IMR-90 (cell line): ENCODE data around the gene PATE4. TPM values are rescaled to one million over a fixed set of nuclear protein-coding genes. Genes with fewer than 3 reads are reported as not detected.

Source experiments
- ATAC-seq: fragments of 200-7000 bp; cut with Tn5 transposase; 2 replicates; pipeline ENCODE4 v1.9.1; 2020; ENCODE audit warnings: low read depth, mild to moderate bottlenecking, moderate library complexity
- BruUV-seq: library from RNA; stranded (reverse); fragments of 400-500 nt; replicated peaks from 2 replicates; lab custom pipeline; 2021; lab: Mats Ljungman, UMichigan
- CTCF ChIA-PET: fragments of 300-600 bp; formaldehyde crosslinking; extraction: SDS; loops from one replicate; lab custom pipeline; 2021; ENCODE audit warnings: antibody characterized with exemption; lab: Yijun Ruan, JAX
- POLR2A ChIA-PET: fragments of 300-600 bp; sonication (Branson Sonifier 250); formaldehyde crosslinking; loops from one replicate; lab custom pipeline; 2022; ENCODE audit warnings: antibody characterized with exemption; ENCODE audit not compliant: unreplicated experiment; lab: Charles Lee
- DNase-seq: peaks from one replicate; pipeline ENCODE4 v3.0.0; 2013
- H2AFZ ChIP-seq: replicated peaks from 2 replicates; pipeline ENCODE3; 2013; ENCODE audit warnings: low read length, mild to moderate bottlenecking; ENCODE audit not compliant: poor library complexity
- H2AK5ac ChIP-seq: 2 replicates; pipeline ENCODE4 v1.6.1; 2013; ENCODE audit warnings: low read depth, low read length, inconsistent platforms
- H2AK9ac ChIP-seq: replicated peaks from 2 replicates; pipeline ENCODE3; 2013; ENCODE audit warnings: mild to moderate bottlenecking, low read depth, low read length, moderate library complexity; ENCODE audit not compliant: poor library complexity
- H2BK120ac ChIP-seq: 2 replicates; pipeline ENCODE4 v1.6.1; 2013; ENCODE audit warnings: low read depth, low read length, inconsistent platforms
- H2BK15ac ChIP-seq: 3 replicates; pipeline ENCODE4 v1.6.1; 2013; ENCODE audit warnings: low read depth, low read length, inconsistent platforms
- H2BK20ac ChIP-seq: 2 replicates; pipeline ENCODE4 v1.6.1; 2013; ENCODE audit warnings: low read depth, mild to moderate bottlenecking, inconsistent platforms, low read length, moderate library complexity
- H2BK5ac ChIP-seq: 2 replicates; pipeline ENCODE4 v1.6.1; 2013; ENCODE audit warnings: mild to moderate bottlenecking, low read depth, low read length, inconsistent platforms; ENCODE audit not compliant: poor library complexity, severe bottlenecking
- H3K14ac ChIP-seq: replicated peaks from 2 replicates; pipeline ENCODE4 v1.6.1; 2013; ENCODE audit warnings: low read depth, low read length, inconsistent platforms
- H3K18ac ChIP-seq: 2 replicates; pipeline ENCODE4 v1.6.1; 2013; ENCODE audit warnings: low read depth, low read length, control low read depth
- H3K23ac ChIP-seq: 2 replicates; pipeline ENCODE4 v1.6.1; 2013; ENCODE audit warnings: low read depth, low read length, inconsistent platforms
- H3K27ac ChIP-seq: 2 replicates; pipeline ENCODE4 v1.5.1; 2013; ENCODE audit warnings: mild to moderate bottlenecking, control low read depth, low read length; ENCODE audit not compliant: insufficient read depth
- H3K27me3 ChIP-seq: 2 replicates; pipeline ENCODE4 v1.6.1; 2013; ENCODE audit warnings: low read length; ENCODE audit not compliant: control insufficient read depth, insufficient read depth
- H3K36me3 ChIP-seq: 2 replicates; pipeline ENCODE4 v1.6.1; 2013; ENCODE audit warnings: low read length, mixed read lengths; ENCODE audit not compliant: control insufficient read depth, insufficient read depth
- H3K4ac ChIP-seq: 2 replicates; pipeline ENCODE4 v1.6.1; 2013; ENCODE audit warnings: low read depth, low read length, inconsistent platforms
- H3K4me1 ChIP-seq: 2 replicates; pipeline ENCODE4 v1.6.1; 2013; ENCODE audit warnings: low read length, mixed read lengths; ENCODE audit not compliant: control insufficient read depth, insufficient read depth
- H3K4me2 ChIP-seq: 2 replicates; pipeline ENCODE4 v1.6.1; 2013; ENCODE audit warnings: low read depth, mild to moderate bottlenecking, control low read depth, low read length, moderate library complexity
- H3K4me3 ChIP-seq: 2 replicates; pipeline ENCODE4 v1.5.1; 2013; ENCODE audit warnings: low read depth, mild to moderate bottlenecking, control low read depth, low read length, moderate library complexity; ENCODE audit not compliant: insufficient read depth
- H3K56ac ChIP-seq: 2 replicates; pipeline ENCODE4 v1.6.1; 2013; ENCODE audit warnings: low read length, inconsistent platforms; ENCODE audit not compliant: insufficient read depth; ENCODE audit errors: extremely low read depth
- H3K79me1 ChIP-seq, 2 experiments: 2 replicates each; pipeline ENCODE4 v1.6.1; 2013; ENCODE audit warnings: low read length in 2 of 2, inconsistent platforms in 1 of 2, low read depth in 1 of 2
- H3K9ac ChIP-seq: 2 replicates; pipeline ENCODE4 v1.6.1; 2013; ENCODE audit warnings: low read depth, low read length, control low read depth
- H3K9me1 ChIP-seq: 2 replicates; pipeline ENCODE4 v1.6.1; 2013; ENCODE audit warnings: low read length, inconsistent platforms; ENCODE audit not compliant: insufficient read depth
- H3K9me3 ChIP-seq: 2 replicates; pipeline ENCODE4 v1.6.1; 2013; ENCODE audit warnings: low read length; ENCODE audit not compliant: control insufficient read depth, insufficient read depth
- H4K20me1 ChIP-seq: 2 replicates; pipeline ENCODE4 v1.6.1; 2013; ENCODE audit warnings: low read length, inconsistent platforms; ENCODE audit not compliant: insufficient read depth
- H4K5ac ChIP-seq: 2 replicates; pipeline ENCODE4 v1.6.1; 2013; ENCODE audit warnings: mild to moderate bottlenecking, low read depth, low read length, control low read depth
- H4K8ac ChIP-seq, 2 experiments: 2 replicates each; pipeline ENCODE4 v1.6.1; 2013; ENCODE audit warnings: low read depth in 2 of 2, low read length in 2 of 2, control low read depth in 1 of 2, inconsistent platforms in 1 of 2
- H4K91ac ChIP-seq: 2 replicates; pipeline ENCODE4 v1.6.1; 2013; ENCODE audit warnings: low read depth, low read length, inconsistent platforms; ENCODE audit not compliant: insufficient read depth
- BHLHE40 ChIP-seq: fragments of 150-350 bp; IDR thresholded peaks from 2 replicates; pipeline ENCODE4 v1.6.1; 2016; ENCODE audit warnings: mild to moderate bottlenecking, low read depth, low read length
- CEBPB ChIP-seq: IDR thresholded peaks from 2 replicates; pipeline ENCODE4 v1.6.1; 2012; ENCODE audit warnings: low read depth, low read length, improper control_type of control experiment
- CHD1 ChIP-seq: IDR thresholded peaks from 2 replicates; pipeline ENCODE4 v1.6.1; 2012; ENCODE audit warnings: low read depth, low read length, improper control_type of control experiment
- MAFK ChIP-seq: IDR thresholded peaks from 2 replicates; pipeline ENCODE4 v1.6.1; 2012; ENCODE audit warnings: low read depth, low read length, improper control_type of control experiment
- MAZ ChIP-seq: IDR thresholded peaks from 2 replicates; pipeline ENCODE4 v1.6.1; 2012; ENCODE audit warnings: low read depth, mild to moderate bottlenecking, low read length, improper control_type of control experiment, moderate library complexity, borderline replicate concordance
- MXI1 ChIP-seq: IDR thresholded peaks from 2 replicates; pipeline ENCODE4 v1.6.1; 2012; ENCODE audit warnings: low read depth, mild to moderate bottlenecking, low read length, moderate library complexity, borderline replicate concordance
- RAD21 ChIP-seq: IDR thresholded peaks from 2 replicates; pipeline ENCODE4 v1.6.1; 2012; ENCODE audit warnings: low read length, improper control_type of control experiment
- RFX5 ChIP-seq: IDR thresholded peaks from 2 replicates; pipeline ENCODE4 v1.8.0; 2012; ENCODE audit warnings: low read depth, mild to moderate bottlenecking, low read length, moderate library complexity
- WGBS, 2 experiments: methylation state at CpG; one replicate each; pipeline versions ENCODE4 v1.1.5 to v1.1.7; 2013; ENCODE audit warnings: missing lambda C conversion rate in 2 of 2; ENCODE audit not compliant: insufficient read length in 1 of 2; ENCODE audit errors: extremely low coverage in 2 of 2; 5-methylcytosine and 5-hydroxymethylcytosine counted together
- dilution Hi-C: fragments of 300-500 bp; cut with HindIII; formaldehyde crosslinking; loops from one replicate; pipeline ENCODE4 v1.14.3; 2018; ENCODE audit warnings: low sequenced_read_pairs; ENCODE audit not compliant: unreplicated experiment
- in situ Hi-C: fragments of 300-500 bp; cut with MboI; formaldehyde crosslinking; loops from 3 replicates; pipeline ENCODE4 v1.14.3; 2019; ENCODE audit warnings: low sequenced_read_pairs, inconsistent platforms, mixed read lengths
- intact Hi-C: fragments of 100-400 bp; cut with micrococcal nuclease; formaldehyde crosslinking; loops from 2 replicates; pipeline ENCODE4 v1.10.0; 2022
- polyA plus RNA-seq, 3 experiments: library from polyadenylated mRNA; depleted of rRNA; stranded (reverse); fragments of >200 nt; gene quantifications; 2 replicates each; pipeline ENCODE4 v1.2.3, GENCODE V29; 2012; ENCODE audit warnings: low replicate concordance in 1 of 3
- total RNA-seq: library from RNA; depleted of rRNA; stranded (reverse); fragments of >200 nt; gene quantifications from 2 replicates; pipeline ENCODE4 v1.2.3, GENCODE V29; 2012

Gene PATE4
- total and polyA plus RNA-seq, 2 of the 4 experiments (the other 2 are of a cell fraction): not detected

DNA sequence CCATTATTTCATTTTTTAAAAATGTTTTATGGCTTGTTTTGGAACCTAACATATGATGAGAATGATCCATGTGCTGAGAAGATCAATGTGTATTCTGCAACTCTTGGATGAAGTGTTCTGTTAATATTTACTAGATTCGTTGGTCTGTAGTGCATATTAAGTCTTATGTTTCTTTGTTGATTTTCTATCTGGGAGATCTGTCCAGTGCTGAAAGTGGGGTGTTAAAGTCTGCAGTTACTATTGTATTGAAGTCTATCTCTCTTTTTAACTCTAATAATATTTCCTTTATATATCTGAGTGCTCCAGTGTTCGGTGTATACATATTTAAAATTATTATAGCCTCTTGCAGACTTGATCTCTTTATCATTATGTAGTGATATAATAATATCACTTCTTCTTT is 33.3 kb upstream of the PATE4 start:
- no peak overlapping the region for H2BK15ac ChIP-seq
- no peaks in the 10 kb centered on the region for H3K4me1 ChIP-seq
- intact Hi-C loops (no loop called here), in situ Hi-C loops (no loop called here), dilution Hi-C loops (no loop called here)
- H3K9me3 ChIP-seq: peaks cover 2% of the 10 kb centered on the region
- H3K56ac ChIP-seq: no peak overlapping the region
- H3K36me3 ChIP-seq: no peaks in the 10 kb centered on the region
- no peak overlapping the region for H2BK120ac ChIP-seq
- no peak overlapping the region for H2BK5ac ChIP-seq
- H3K27me3 ChIP-seq: no peaks in the 10 kb centered on the region
- no peaks in the 10 kb centered on the region for H3K79me1 ChIP-seq
- H4K20me1 ChIP-seq: no peaks in the 10 kb centered on the region
- H2BK20ac ChIP-seq: no peak overlapping the region
- H4K5ac ChIP-seq: no peak overlapping the region
- no TSS peak for BruUV-seq
- no peak overlapping the region for H3K23ac ChIP-seq
- no peak overlapping the region for H3K14ac ChIP-seq
- no peak for ATAC-seq
- H3K27ac ChIP-seq: no peak overlapping the region
- H3K4me3 ChIP-seq: no peak overlapping the region
- H2AFZ ChIP-seq: no peak overlapping the region
- no peak overlapping the region for H4K8ac ChIP-seq
- H3K18ac ChIP-seq: no peak overlapping the region
- POLR2A ChIA-PET: no interaction called here
- H3K4me2 ChIP-seq: no peak overlapping the region
- no peak overlapping the region for H2AK9ac ChIP-seq
- CTCF ChIA-PET: no interaction called here
- H4K91ac ChIP-seq: no peak overlapping the region
- H3K9me1 ChIP-seq: no peaks in the 10 kb centered on the region
- no peak overlapping the region for H3K4ac ChIP-seq
- WGBS, 2 experiments: no CpG with 5 or more reads among the region's 2 CpGs
- no peak for DNase-seq
- H2AK5ac ChIP-seq: no peak overlapping the region
- TF ChIP-seq CHD1: no peak
- TF ChIP-seq BHLHE40: no peak
- no peak for TF ChIP-seq MXI1
- no peak for TF ChIP-seq MAFK
- no peak for TF ChIP-seq MAZ
- TF ChIP-seq RFX5: no peak
- TF ChIP-seq CEBPB: no peak
- TF ChIP-seq RAD21: no peak
- H3K9ac ChIP-seq: no peak overlapping the region
